Measurements from ENCODE around the gene DNASE2.

DNASE2 gene

GRCh38 chr19:12828494-12828893 lies 52.8 kb downstream of the DNASE2 start:
- peak; percentile 5 for DNase-seq

GRCh38 chr19:12825254-12826131 lies 55.8 kb downstream of the DNASE2 start:
- no peak for DNase-seq

Measured in NCI-H2227 treated with DMSO at 0.1 percent for 48 hours (cell line).